Measurements from ENCODE around the gene CELA3A. TPM values are rescaled to one million over a fixed set of nuclear protein-coding genes. Genes with fewer than 3 reads are reported as not detected.
"Not testable (repeated sequence)": the region's sequence is repeated elsewhere in the genome, so short reads cannot be mapped to it uniquely, and the experiment has no call there.

Gene CELA3A
- total RNA-seq, 1 donor from 2014 or later, result not detected

DNA sequence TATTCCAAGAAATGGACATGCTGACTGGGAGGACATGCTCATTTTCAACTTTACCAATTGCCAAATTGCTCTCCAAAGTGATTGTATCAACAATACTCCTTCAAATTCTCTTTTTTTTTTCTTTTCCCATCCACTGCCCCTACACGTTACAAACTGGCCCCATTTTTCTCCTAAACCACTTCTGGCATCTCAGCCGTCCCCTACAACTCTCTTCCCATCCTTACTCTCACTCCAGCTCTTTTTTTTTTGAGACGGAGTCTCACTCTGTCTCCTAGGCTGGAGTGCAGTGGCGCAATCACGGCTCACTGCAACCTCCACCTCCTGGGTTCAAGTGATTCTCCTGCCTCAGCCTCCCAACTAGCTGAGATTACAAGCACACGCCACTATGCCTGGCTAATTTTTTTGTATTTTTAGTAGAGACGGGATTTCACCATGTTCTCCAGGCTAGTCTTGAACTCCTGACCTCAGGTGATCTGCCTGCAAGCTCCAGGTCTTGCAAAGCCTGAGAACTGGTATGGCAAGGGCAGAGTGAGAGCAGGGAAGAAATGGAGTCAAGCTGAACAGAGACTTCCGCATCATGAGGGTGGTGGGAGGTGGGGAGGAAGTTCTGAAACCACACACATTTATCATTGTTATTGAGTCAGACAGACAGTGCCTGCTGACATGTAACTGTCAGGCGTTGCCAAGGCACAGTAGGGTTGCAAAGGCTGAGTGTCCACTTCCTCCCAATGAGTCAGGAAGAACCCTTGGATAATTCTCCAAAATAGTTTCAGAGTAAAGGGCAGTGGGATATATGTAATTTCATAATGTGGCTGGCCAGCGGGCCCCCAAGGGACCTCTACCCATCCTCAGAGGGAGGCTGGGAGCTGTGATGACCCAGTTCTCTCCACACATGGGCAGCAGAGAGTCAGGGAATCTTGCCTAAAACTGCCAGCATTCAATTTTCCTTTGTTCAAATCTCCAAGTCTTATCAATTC is 17.4 kb downstream of the CELA3A start:
- H3K4me1 Mint-ChIP-seq, result peaks cover 22% of the 10 kb centered on the region
- peak overlapping the region; percentile 41 for H3K4me3 Mint-ChIP-seq
- peak overlapping the region; percentile 96 for H3K27ac Mint-ChIP-seq
- peak; percentile 92 for DNase-seq
- no peaks in the 10 kb centered on the region for H3K36me3 Mint-ChIP-seq (ENCODE audit: low read depth)
- H3K9me3 Mint-ChIP-seq, result no peaks in the 10 kb centered on the region
- intact Hi-C loops (cut with micrococcal nuclease), result loop anchor here (1.0 kb wide), 1 partner anchor 33 kb away; the partner anchor contains the start of gene CDC42
- H3K27me3 Mint-ChIP-seq, result no peaks in the 10 kb centered on the region

DNA sequence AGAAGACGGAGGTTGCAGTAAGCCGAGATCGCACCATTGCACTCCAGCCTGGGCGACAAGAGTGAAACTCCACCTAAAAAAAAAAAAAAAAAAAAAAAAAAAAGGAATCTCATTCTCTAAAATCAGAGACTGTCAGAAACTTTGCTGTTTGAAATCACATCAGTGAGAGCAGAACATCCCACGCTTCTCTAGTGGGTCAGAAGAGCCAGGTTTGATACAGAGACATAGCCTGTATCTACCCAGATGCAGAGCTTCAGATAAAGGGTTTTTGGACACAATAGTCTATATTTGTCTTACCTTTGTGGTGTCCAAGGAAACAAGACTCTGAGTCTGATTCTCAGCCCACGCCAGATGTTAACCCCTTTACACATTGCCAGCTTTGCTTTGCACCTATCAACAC is 19.6 kb downstream of the CELA3A start:
- intact Hi-C loops (cut with micrococcal nuclease), result loop anchor here (10.0 kb wide), 1 partner anchor 726 kb away; the partner anchor contains the start of gene ECE1
- Mint-ChIP-seq H3K4me3 (no peak overlapping the region), H3K9me3 (no peaks in the 10 kb centered on the region), H3K36me3 (ENCODE audit: low read depth) (peaks cover 2% of the 10 kb centered on the region), H3K4me1 (peaks cover 33% of the 10 kb centered on the region), H3K27me3 (no peaks in the 10 kb centered on the region), H3K27ac (no peak overlapping the region)
- DNase-seq, result no peak

DNA sequence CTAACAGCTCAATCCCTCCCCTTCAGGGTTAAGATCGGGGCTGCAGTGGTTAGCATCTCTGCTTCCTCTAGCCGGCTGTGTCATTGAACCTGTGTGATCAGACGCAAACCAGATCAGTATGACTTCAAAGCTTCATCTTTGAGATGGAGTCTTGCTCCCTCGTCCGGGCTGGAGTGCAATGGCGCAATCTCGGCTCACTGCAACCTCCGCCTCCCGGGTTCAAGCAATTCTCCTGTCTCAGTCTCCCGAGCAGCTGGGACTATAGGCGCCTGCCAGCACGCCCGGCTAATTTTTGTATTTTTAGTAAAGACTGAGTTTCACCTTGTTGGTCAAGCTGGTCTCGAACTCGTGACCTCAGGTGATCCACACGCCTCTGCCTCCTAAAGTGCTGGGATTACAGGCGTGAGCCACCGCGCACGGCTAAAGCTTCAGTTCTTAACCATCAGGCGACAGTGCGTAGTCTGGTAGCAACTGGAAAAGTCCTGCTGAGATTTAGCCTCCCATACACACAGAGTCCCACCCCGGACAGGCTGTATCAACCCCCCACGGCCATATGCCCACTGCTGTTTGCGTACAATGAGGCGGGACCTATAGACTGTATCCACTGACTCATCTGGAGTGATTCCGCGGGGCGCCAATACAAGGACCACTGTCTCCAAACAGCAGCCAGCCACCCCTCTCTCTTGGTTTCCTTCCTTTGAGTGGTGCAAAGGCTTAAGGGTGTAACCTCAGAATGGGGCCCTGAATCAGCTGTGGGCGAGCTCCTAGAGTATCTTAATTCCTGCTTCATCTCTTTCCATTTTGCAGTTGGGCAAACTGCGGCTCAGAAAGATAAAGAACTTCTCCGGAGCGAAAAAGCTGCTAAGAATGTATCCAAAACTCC is 23.3 kb downstream of the CELA3A start:
- peaks cover 4% of the 10 kb centered on the region for H3K36me3 Mint-ChIP-seq (ENCODE audit: low read depth)
- peak overlapping the region; percentile 90 for H3K4me3 Mint-ChIP-seq

GRCh38 chr1:22025368-22026155 is 24.1 kb downstream of the CELA3A start:
- no peaks in the 10 kb centered on the region for H3K9me3 Mint-ChIP-seq
- H3K27ac Mint-ChIP-seq, result peak overlapping the region; percentile 100
- DNase-seq, result peak; percentile 97
- peak overlapping the region; percentile 90 for H3K4me3 Mint-ChIP-seq
- H3K27me3 Mint-ChIP-seq, result no peaks in the 10 kb centered on the region
- peaks cover 7% of the 10 kb centered on the region for H3K36me3 Mint-ChIP-seq (ENCODE audit: low read depth)
- intact Hi-C loops (cut with micrococcal nuclease), result loop anchor here (1.0 to 10.0 kb wide), 5 partner anchors 14 to 731 kb away; partner anchors contain the start of genes ECE1 and USP48
- H3K4me1 Mint-ChIP-seq, result peaks cover 48% of the 10 kb centered on the region

More for the DNA sequence above, 23.3 kb downstream of the CELA3A start:
- Mint-ChIP-seq H3K9me3 (no peaks in the 10 kb centered on the region), H3K27me3 (no peaks in the 10 kb centered on the region), H3K27ac (peak overlapping the region; percentile 100), H3K4me1 (peaks cover 41% of the 10 kb centered on the region)
- intact Hi-C loops (cut with micrococcal nuclease), result loop anchor here (1.0 to 10.0 kb wide), 5 partner anchors 15 to 730 kb away; partner anchors contain the start of genes ECE1 and USP48
- peak; percentile 93 for DNase-seq

DNA sequence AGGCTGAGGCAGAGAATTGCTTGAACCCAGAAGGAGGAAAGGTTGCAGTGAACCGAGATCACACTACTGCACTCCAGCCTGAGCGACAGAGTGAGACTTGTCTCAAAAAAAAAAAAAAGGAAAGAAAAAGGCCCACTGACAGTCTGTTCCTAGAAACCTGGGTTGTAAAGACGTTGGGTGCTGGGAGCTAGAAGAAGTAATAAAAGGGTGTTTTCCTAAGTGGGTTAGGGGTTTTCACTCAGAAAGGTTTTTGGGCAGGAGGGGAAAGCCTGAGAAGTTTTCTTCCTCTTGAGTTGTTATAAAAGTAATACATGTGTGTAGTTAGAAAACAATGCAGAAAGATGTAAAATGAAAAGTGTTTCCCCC is 25.4 kb downstream of the CELA3A start:
- no peak for DNase-seq
- Mint-ChIP-seq H3K27ac (peak overlapping the region; percentile 100), H3K36me3 (ENCODE audit: low read depth) (peaks cover 7% of the 10 kb centered on the region), H3K27me3 (no peaks in the 10 kb centered on the region), H3K9me3 (no peaks in the 10 kb centered on the region), H3K4me3 (peak overlapping the region; percentile 90), H3K4me1 (peaks cover 54% of the 10 kb centered on the region)
- intact Hi-C loops (cut with micrococcal nuclease), result loop anchor here (10.0 kb wide), 1 partner anchor 732 kb away; the partner anchor contains the start of gene ECE1

- Mint-ChIP-seq H3K4me1 (peaks cover 44% of the 10 kb centered on the region), H3K4me3 (no peak overlapping the region), H3K27ac (peak overlapping the region; percentile 66), H3K9me3 (no peaks in the 10 kb centered on the region), H3K36me3 (ENCODE audit: low read depth) (peaks cover 7% of the 10 kb centered on the region), H3K27me3 (no peaks in the 10 kb centered on the region)
- DNase-seq, result no peak
- intact Hi-C loops (cut with micrococcal nuclease), result no loop called here
Measured at GRCh38 chr1:22030057-22030456, 28.6 kb downstream of the CELA3A start.

- Mint-ChIP-seq H3K4me1 (peaks cover 44% of the 10 kb centered on the region), H3K9me3 (no peaks in the 10 kb centered on the region), H3K27me3 (no peaks in the 10 kb centered on the region), H3K4me3 (no peak overlapping the region), H3K36me3 (ENCODE audit: low read depth) (peaks cover 7% of the 10 kb centered on the region), H3K27ac (peak overlapping the region; percentile 66)
- intact Hi-C loops (cut with micrococcal nuclease), result no loop called here
- DNase-seq, result no peak
Measured at GRCh38 chr1:22030473-22030872, 29.0 kb downstream of the CELA3A start.

DNA sequence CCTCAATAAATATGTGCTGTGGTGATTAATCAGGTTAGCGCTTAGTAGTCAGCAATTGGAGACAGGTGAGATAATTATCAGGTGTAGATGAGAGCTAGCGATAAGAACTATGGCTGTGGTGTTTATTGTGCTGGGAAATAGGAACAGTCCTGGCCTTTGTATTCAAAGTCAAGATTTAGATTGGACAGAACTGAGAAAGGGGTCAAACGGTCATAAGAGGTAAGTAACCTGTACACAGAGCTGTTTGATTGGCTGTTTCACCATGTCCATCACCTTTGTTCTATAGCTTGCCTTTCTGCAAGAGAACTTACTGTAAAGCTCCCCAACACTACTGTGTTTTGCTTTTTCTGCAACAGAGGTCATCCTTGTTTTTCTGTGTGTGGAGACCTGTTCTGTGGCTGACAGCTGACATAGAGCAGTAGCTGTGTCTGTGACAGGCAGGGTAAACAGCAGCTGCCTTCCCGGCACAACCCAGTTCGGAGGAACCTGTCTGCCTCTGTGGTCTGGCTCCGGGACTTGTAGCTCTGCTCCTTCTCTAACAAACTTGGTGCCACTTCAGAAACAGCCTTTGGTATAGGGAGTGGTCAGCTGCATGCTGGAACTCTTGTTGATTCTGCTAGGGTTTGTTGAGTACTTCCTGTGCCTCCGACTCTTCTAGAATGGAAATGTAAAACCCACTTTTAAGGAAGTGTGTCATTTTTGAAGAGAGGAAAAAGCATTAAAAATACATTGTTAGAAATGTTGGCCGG is 29.9 kb downstream of the CELA3A start:
- H3K4me1 Mint-ChIP-seq, result peaks cover 40% of the 10 kb centered on the region
- DNase-seq, result peak; percentile 89
- peak overlapping the region; percentile 85 for H3K27ac Mint-ChIP-seq
- H3K36me3 Mint-ChIP-seq (ENCODE audit: low read depth), result peaks cover 6% of the 10 kb centered on the region
- H3K9me3 Mint-ChIP-seq, result no peaks in the 10 kb centered on the region
- intact Hi-C loops (cut with micrococcal nuclease), result loop anchor here (1.0 kb wide), 1 partner anchor 8 kb away; no protein-coding TSS in a partner anchor
- H3K4me3 Mint-ChIP-seq, result peak overlapping the region; percentile 74
- no peaks in the 10 kb centered on the region for H3K27me3 Mint-ChIP-seq

GRCh38 chr1:22034834-22035233 is 33.4 kb downstream of the CELA3A start:
- H3K4me3 Mint-ChIP-seq; H3K27me3 Mint-ChIP-seq; intact Hi-C loops (cut with micrococcal nuclease); H3K9me3 Mint-ChIP-seq; H3K36me3 Mint-ChIP-seq (ENCODE audit: low read depth); H3K27ac Mint-ChIP-seq; DNase-seq: not testable (repeated sequence)
- peaks cover 40% of the 10 kb centered on the region for H3K4me1 Mint-ChIP-seq

GRCh38 chr1:22037520-22037919 is 36.1 kb downstream of the CELA3A start:
- intact Hi-C loops (cut with micrococcal nuclease), result no loop called here
- H3K4me3 Mint-ChIP-seq, result no peak overlapping the region

GRCh38 chr1:22038036-22038435 is 36.6 kb downstream of the CELA3A start:
- Mint-ChIP-seq H3K36me3 (ENCODE audit: low read depth) (no peaks in the 10 kb centered on the region), H3K4me3 (peak overlapping the region; percentile 54), H3K9me3 (no peaks in the 10 kb centered on the region), H3K27ac (peak overlapping the region; percentile 83), H3K27me3 (no peaks in the 10 kb centered on the region), H3K4me1 (peaks cover 36% of the 10 kb centered on the region)
- DNase-seq, result no peak
- intact Hi-C loops (cut with micrococcal nuclease), result no loop called here

More at GRCh38 chr1:22037520-22037919, 36.1 kb downstream of the CELA3A start:
- Mint-ChIP-seq H3K9me3 (no peaks in the 10 kb centered on the region), H3K27ac (peak overlapping the region; percentile 75), H3K36me3 (ENCODE audit: low read depth) (no peaks in the 10 kb centered on the region), H3K4me1 (peaks cover 35% of the 10 kb centered on the region), H3K27me3 (no peaks in the 10 kb centered on the region)
- no peak for DNase-seq

DNA sequence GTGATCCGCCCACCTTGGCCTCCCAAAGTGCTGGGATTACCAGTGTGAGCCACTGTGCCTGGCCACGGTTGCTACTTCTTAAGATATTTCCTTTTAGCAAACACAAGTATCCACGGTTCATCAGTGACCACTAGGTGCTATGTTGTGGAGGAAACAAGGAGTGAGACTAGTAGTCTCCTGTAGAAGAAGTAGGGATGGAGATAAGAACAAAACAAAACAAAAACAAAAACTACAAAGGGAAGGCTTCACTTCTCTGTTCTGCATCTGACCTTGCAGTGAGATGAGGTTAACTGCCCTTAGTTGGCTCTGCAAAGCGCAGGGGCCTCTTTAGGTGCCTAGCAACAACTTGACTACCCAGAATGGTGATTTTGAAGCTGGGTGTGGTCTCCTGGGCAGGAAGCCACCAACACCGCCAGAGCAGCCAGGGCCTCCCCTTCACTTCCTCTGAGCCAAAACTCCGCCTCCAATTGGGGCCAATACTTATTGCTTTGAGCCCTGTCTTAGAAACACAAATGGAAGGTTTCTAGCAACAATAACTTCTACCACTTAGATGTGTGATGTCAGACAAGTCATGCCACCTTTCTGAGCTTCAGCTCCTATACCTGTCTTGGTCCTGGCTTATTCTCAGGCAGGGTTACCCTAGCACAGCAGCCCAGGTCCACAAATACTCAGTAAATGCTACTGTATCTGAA is 38.3 kb downstream of the CELA3A start:
- no peaks in the 10 kb centered on the region for H3K36me3 Mint-ChIP-seq (ENCODE audit: low read depth)
- intact Hi-C loops (cut with micrococcal nuclease), result loop anchor here (1.0 kb wide), 4 partner anchors 8 to 14 kb away; no protein-coding TSS in a partner anchor
- H3K27ac Mint-ChIP-seq, result peak overlapping the region; percentile 98
- H3K27me3 Mint-ChIP-seq, result no peaks in the 10 kb centered on the region
- H3K4me3 Mint-ChIP-seq, result peak overlapping the region; percentile 80
- peak; percentile 98 for DNase-seq
- H3K9me3 Mint-ChIP-seq, result no peaks in the 10 kb centered on the region
- peaks cover 42% of the 10 kb centered on the region for H3K4me1 Mint-ChIP-seq
